Measurements from ENCODE around the gene CATSPERE.

The CATSPERE gene

GRCh38 chr1:244461245-244462071, at the start of gene CATSPERE:
TSS of gene CATSPERE (plus strand) at chr1:244461273. CDS start at chr1:244461430, 157 bp downstream.
- peak; percentile 70 for DNase-seq

GRCh38 chr1:244412176-244412575, 48.9 kb upstream of the CATSPERE start:
- DNase-seq, result no peak

GRCh38 chr1:244413736-244414135, 47.3 kb upstream of the CATSPERE start:
- DNase-seq, result no peak

GRCh38 chr1:244414543-244414942, 46.5 kb upstream of the CATSPERE start:
- no peak for DNase-seq

GRCh38 chr1:244419024-244419423, 42.0 kb upstream of the CATSPERE start:
- DNase-seq, result no peak

- no peak for DNase-seq
Measured at GRCh38 chr1:244422174-244422573, 38.9 kb upstream of the CATSPERE start.

- no peak for DNase-seq
Measured at GRCh38 chr1:244424649-244425334, 36.3 kb upstream of the CATSPERE start.

GRCh38 chr1:244427647-244428046, 33.4 kb upstream of the CATSPERE start:
- DNase-seq, result no peak

GRCh38 chr1:244429818-244430217, 31.3 kb upstream of the CATSPERE start:
- DNase-seq, result no peak

GRCh38 chr1:244431166-244431565, 29.9 kb upstream of the CATSPERE start:
- DNase-seq, result no peak

GRCh38 chr1:244435562-244436205, 25.4 kb upstream of the CATSPERE start:
- DNase-seq, result no peak

GRCh38 chr1:244436336-244437085, 24.6 kb upstream of the CATSPERE start:
- no peak for DNase-seq

GRCh38 chr1:244437086-244437468, 24.0 kb upstream of the CATSPERE start:
- no peak for DNase-seq

- no peak for DNase-seq
Measured at GRCh38 chr1:244439391-244440032, 21.6 kb upstream of the CATSPERE start.

GRCh38 chr1:244442850-244443249, 18.2 kb upstream of the CATSPERE start:
- no peak for DNase-seq

- no peak for DNase-seq
Measured at GRCh38 chr1:244444854-244445253, 16.2 kb upstream of the CATSPERE start.

- no peak for DNase-seq
Measured at GRCh38 chr1:244445320-244446181, 15.5 kb upstream of the CATSPERE start.

- DNase-seq, result no peak
Measured at GRCh38 chr1:244447024-244447423, 14.0 kb upstream of the CATSPERE start.

GRCh38 chr1:244447552-244447951, 13.5 kb upstream of the CATSPERE start:
- DNase-seq, result no peak

GRCh38 chr1:244448279-244449036, 12.6 kb upstream of the CATSPERE start:
- no peak for DNase-seq

Data from stimulated activated CD4-positive, alpha-beta T cell treated with anti-CD3 and anti-CD28 coated beads, Interleukin-12 subunit alpha, Interleukin-12 subunit beta, amount 100 ng/mL, for 4 hours (primary cell).